SK-N-SH treated with all-trans-retinoic acid at 6 μM for 48 hours (cell line): ENCODE results near the gene ANXA3.

Source experiments
- ATAC-seq: fragments of 200-7000 bp; cut with Tn5 transposase; 3 replicates; pipeline ENCODE4 v1.9.1; 2020; ENCODE audit warnings: mild to moderate bottlenecking, moderate library complexity
- ARNTL ChIP-seq: fragments of 450-650 bp; formaldehyde crosslinking; IDR thresholded peaks from 2 replicates; pipeline ENCODE4 v1.5.0; 2020; ENCODE audit warnings: low read depth, mild to moderate bottlenecking, moderate library complexity, borderline replicate concordance
- BACH2 ChIP-seq: fragments of 250-450 bp; sonication (Bioruptor Pico); IDR thresholded peaks from 2 replicates; pipeline ENCODE4 v1.9.0; 2021; ENCODE audit warnings: mild to moderate bottlenecking, borderline replicate concordance
- CSDC2 ChIP-seq: fragments of 250-450 bp; sonication (Bioruptor Pico); IDR thresholded peaks from 2 replicates; pipeline ENCODE4 v1.5.0; 2020; ENCODE audit warnings: mild to moderate bottlenecking, moderate library complexity
- GLIS3 ChIP-seq: fragments of 250-450 bp; sonication (Bioruptor Pico); IDR thresholded peaks from 2 replicates; pipeline ENCODE4 v1.5.0; 2020; ENCODE audit warnings: mild to moderate bottlenecking, moderate library complexity
- OSR1 ChIP-seq: fragments of 250-450 bp; sonication (Bioruptor Pico); IDR thresholded peaks from 2 replicates; pipeline ENCODE4 v1.8.0; 2022; ENCODE audit warnings: moderate library complexity, mild to moderate bottlenecking, inconsistent platforms
- PPARA ChIP-seq: fragments of 250-450 bp; sonication (Bioruptor Pico); IDR thresholded peaks from 2 replicates; pipeline ENCODE4 v1.5.0; 2020; ENCODE audit warnings: mild to moderate bottlenecking, borderline replicate concordance
- RARB ChIP-seq: fragments of 250-450 bp; sonication (Bioruptor Pico); IDR thresholded peaks from 2 replicates; pipeline ENCODE4 v1.8.0; 2021; ENCODE audit warnings: mild to moderate bottlenecking, moderate library complexity
- TCF4 ChIP-seq: fragments of 250-450 bp; sonication (Bioruptor Pico); IDR thresholded peaks from 2 replicates; pipeline ENCODE4 v1.8.0; 2021; ENCODE audit warnings: mild to moderate bottlenecking, moderate library complexity, borderline replicate concordance
- TOX ChIP-seq: fragments of 250-450 bp; sonication (Bioruptor Pico); IDR thresholded peaks from 2 replicates; pipeline ENCODE4 v1.8.0; 2021; ENCODE audit warnings: mild to moderate bottlenecking, moderate library complexity, borderline replicate concordance
- ZC3H10 ChIP-seq: fragments of 250-450 bp; sonication (Bioruptor Pico); IDR thresholded peaks from 2 replicates; pipeline ENCODE4 v1.5.1; 2021; ENCODE audit warnings: mild to moderate bottlenecking, moderate library complexity
- ZFP3 ChIP-seq: fragments of 250-450 bp; sonication (Bioruptor Pico); IDR thresholded peaks from 2 replicates; pipeline ENCODE4 v1.5.0; 2020; ENCODE audit warnings: mild to moderate bottlenecking, moderate library complexity
- ZNF565 ChIP-seq: fragments of 450-650 bp; formaldehyde crosslinking; conservative IDR thresholded peaks from 2 replicates; pipeline ENCODE4 v1.5.0; 2020; ENCODE audit warnings: low read depth, mild to moderate bottlenecking, moderate library complexity
- ZNF70 ChIP-seq: fragments of 450-650 bp; formaldehyde crosslinking; IDR thresholded peaks from 2 replicates; pipeline ENCODE4 v1.5.0; 2020; ENCODE audit warnings: mild to moderate bottlenecking, moderate library complexity
- TF ChIP-seq, protein P1 (sequence below): fragments of 250-450 bp; sonication (Bioruptor Pico); IDR thresholded peaks from 2 replicates; pipeline ENCODE4 v1.5.1; 2020; ENCODE audit warnings: low read depth, mild to moderate bottlenecking, moderate library complexity
- TF ChIP-seq, protein P2 (sequence below): fragments of 250-450 bp; sonication (Bioruptor Pico); IDR thresholded peaks from 2 replicates; pipeline ENCODE4 v1.5.1; 2021; ENCODE audit warnings: mild to moderate bottlenecking, moderate library complexity
- TF ChIP-seq, protein P3 (sequence below): fragments of 250-450 bp; sonication (Bioruptor Pico); IDR thresholded peaks from 2 replicates; pipeline ENCODE4 v1.8.0; 2020; ENCODE audit warnings: mild to moderate bottlenecking, moderate library complexity, borderline replicate concordance

The ANXA3 gene

DNA sequence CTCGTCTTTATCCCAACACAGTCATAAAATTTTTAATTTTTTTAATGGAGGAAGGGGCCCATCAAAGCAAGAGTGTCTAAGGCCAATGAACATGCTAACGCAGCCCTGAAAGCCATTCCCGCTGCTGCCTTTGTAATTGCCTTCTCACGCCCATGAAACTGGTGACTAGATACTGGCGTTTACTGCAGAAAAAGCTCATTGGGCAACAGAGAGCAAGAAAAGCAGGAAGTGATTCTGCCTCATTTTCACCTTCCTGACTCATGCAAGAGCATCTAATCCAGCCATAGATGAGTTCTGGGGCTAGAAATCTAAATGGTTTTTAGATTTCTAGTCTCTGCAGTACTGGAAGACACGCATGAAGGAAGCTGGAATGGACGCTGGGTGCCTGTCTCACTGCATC is 72.5 kb downstream of the ANXA3 start:
- no peak for TF ChIP-seq TOX (CRISPR knock-in tag)
- TF ChIP-seq RARB (CRISPR knock-in tag) = no peak
- TF ChIP-seq, protein P1, sequence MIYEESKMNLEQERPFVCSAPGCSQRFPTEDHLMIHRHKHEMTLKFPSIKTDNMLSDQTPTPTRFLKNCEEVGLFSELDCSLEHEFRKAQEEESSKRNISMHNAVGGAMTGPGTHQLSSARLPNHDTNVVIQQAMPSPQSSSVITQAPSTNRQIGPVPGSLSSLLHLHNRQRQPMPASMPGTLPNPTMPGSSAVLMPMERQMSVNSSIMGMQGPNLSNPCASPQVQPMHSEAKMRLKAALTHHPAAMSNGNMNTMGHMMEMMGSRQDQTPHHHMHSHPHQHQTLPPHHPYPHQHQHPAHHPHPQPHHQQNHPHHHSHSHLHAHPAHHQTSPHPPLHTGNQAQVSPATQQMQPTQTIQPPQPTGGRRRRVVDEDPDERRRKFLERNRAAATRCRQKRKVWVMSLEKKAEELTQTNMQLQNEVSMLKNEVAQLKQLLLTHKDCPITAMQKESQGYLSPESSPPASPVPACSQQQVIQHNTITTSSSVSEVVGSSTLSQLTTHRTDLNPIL = no peak
- TF ChIP-seq, protein P2, sequence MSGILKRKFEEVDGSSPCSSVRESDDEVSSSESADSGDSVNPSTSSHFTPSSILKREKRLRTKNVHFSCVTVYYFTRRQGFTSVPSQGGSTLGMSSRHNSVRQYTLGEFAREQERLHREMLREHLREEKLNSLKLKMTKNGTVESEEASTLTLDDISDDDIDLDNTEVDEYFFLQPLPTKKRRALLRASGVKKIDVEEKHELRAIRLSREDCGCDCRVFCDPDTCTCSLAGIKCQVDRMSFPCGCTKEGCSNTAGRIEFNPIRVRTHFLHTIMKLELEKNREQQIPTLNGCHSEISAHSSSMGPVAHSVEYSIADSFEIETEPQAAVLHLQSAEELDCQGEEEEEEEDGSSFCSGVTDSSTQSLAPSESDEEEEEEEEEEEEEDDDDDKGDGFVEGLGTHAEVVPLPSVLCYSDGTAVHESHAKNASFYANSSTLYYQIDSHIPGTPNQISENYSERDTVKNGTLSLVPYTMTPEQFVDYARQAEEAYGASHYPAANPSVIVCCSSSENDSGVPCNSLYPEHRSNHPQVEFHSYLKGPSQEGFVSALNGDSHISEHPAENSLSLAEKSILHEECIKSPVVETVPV (CRISPR knock-in tag) = no peak
- no peak for TF ChIP-seq ZC3H10 (CRISPR knock-in tag)
- no peak for TF ChIP-seq ZNF70 (CRISPR knock-in tag)
- TF ChIP-seq CSDC2 (CRISPR knock-in tag) = no peak
- TF ChIP-seq ZFP3 = no peak
- TF ChIP-seq, protein P3, sequence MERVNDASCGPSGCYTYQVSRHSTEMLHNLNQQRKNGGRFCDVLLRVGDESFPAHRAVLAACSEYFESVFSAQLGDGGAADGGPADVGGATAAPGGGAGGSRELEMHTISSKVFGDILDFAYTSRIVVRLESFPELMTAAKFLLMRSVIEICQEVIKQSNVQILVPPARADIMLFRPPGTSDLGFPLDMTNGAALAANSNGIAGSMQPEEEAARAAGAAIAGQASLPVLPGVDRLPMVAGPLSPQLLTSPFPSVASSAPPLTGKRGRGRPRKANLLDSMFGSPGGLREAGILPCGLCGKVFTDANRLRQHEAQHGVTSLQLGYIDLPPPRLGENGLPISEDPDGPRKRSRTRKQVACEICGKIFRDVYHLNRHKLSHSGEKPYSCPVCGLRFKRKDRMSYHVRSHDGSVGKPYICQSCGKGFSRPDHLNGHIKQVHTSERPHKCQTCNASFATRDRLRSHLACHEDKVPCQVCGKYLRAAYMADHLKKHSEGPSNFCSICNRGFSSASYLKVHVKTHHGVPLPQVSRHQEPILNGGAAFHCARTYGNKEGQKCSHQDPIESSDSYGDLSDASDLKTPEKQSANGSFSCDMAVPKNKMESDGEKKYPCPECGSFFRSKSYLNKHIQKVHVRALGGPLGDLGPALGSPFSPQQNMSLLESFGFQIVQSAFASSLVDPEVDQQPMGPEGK (CRISPR knock-in tag) = no peak
- no peak for ATAC-seq

DNA sequence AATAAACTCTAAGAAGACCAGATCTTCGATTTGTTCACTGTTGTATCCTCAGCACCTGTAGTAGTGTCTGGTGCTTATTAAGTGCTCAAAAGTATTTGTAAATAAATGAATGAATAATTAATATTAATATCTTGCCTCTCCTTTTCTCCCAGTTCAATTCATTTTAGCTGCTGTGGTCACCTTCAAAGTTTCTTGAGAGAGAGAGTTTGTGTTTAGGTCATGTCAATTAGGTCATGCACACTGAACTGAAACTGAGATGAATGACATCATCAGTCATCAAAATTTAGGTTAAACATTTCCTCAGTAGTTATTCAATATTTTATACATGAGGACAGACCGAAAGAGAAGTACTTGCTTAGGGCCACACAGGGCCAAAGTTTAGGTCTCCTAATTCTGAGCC is 73.5 kb downstream of the ANXA3 start:
- no peak for ATAC-seq
- no peak for TF ChIP-seq ARNTL (CRISPR knock-in tag)
- no peak for TF ChIP-seq TOX (CRISPR knock-in tag)
- TF ChIP-seq, protein P3 (CRISPR knock-in tag) = no peak
- TF ChIP-seq, protein P1 = no peak
- no peak for TF ChIP-seq TCF4

DNA sequence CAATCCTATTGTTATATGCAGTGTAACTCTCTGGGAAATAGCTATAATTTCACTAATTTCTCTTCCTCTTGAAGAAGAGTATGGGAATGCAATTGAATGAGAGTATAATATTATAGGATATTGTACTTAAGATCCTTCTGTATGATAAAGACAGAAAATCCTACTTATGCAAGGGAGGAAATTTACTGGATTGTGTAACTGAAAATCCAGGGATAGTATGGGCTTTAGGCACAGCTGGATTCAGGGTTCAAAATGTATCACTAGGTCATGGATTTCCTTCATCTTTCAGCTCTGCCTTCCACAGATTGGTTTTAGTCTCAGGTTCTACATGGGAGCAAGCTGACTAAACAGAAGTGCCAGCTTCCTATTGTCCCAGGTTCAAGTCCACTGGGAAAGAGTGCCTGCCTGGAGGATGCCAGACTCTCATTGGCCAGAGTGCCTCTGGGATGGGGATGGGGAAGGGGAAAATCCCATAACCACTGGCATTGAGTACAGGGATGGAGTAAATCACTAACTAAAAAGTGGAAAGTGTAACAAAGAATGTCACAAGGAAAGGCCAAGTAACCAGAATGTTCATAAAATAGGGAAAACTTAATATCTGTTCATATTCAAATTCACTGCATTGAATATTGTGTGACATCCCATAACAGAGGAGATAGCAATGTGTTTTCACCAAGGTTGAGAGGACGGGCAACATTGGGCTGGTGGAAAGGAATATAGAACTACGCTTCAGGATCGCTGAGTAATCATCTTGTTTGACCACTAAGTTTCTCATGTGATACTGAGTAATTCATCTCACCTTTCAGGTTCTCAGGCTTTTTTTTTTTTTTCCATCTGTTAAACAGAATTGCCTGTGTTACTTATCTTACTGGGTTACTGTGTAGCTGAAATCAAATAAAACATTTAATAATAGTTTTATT is 75.7 kb downstream of the ANXA3 start:
- ATAC-seq = no peak

More for the DNA sequence above, 75.7 kb downstream of the ANXA3 start:
- no peak for TF ChIP-seq ZC3H10 (CRISPR knock-in tag)
- TF ChIP-seq, protein P3 (CRISPR knock-in tag) = no peak
- no peak for TF ChIP-seq PPARA (CRISPR knock-in tag)
- TF ChIP-seq GLIS3 (CRISPR knock-in tag) = no peak
- TF ChIP-seq OSR1 (CRISPR knock-in tag) = no peak
- no peak for TF ChIP-seq ZFP3
- no peak for TF ChIP-seq RARB (CRISPR knock-in tag)
- TF ChIP-seq TOX (CRISPR knock-in tag) = no peak
- no peak for TF ChIP-seq ZNF70 (CRISPR knock-in tag)
- no peak for TF ChIP-seq CSDC2 (CRISPR knock-in tag)
- TF ChIP-seq, protein P1 = no peak
- no peak for TF ChIP-seq ARNTL (CRISPR knock-in tag)
- TF ChIP-seq ZNF565 (CRISPR knock-in tag) = no peak
- TF ChIP-seq BACH2 (CRISPR knock-in tag) = no peak
